H9 (cell line): ENCODE results near the gene TRIM39. TPM values are rescaled to one million over a fixed set of nuclear protein-coding genes. Genes with fewer than 3 reads are reported as not detected.

Experiments
- DNase-seq: peaks from one replicate; pipeline ENCODE4 v3.0.0-alpha.2; 2017
- H2AFZ ChIP-seq: one replicate; pipeline ENCODE4 v1.6.1; 2013; ENCODE audit warnings: mild to moderate bottlenecking, low read length, control low read depth, moderate library complexity
- H2AK5ac ChIP-seq: 2 replicates; pipeline ENCODE4 v1.6.1; 2013; ENCODE audit warnings: low read length, control low read depth, mixed read lengths; ENCODE audit not compliant: insufficient read length
- H2BK120ac ChIP-seq: one replicate; pipeline ENCODE4 v1.6.1; 2013; ENCODE audit warnings: low read depth, mild to moderate bottlenecking, low read length, control low read depth, inconsistent platforms; ENCODE audit not compliant: poor library complexity, severe bottlenecking
- H2BK12ac ChIP-seq: 2 replicates; pipeline ENCODE4 v1.6.1; 2013; ENCODE audit warnings: low read length, control low read depth, mixed read lengths, low read depth; ENCODE audit not compliant: insufficient read length
- H2BK15ac ChIP-seq: 2 replicates; pipeline ENCODE4 v1.6.1; 2013; ENCODE audit warnings: low read depth, low read length, control low read depth
- H2BK20ac ChIP-seq: one replicate; pipeline ENCODE4 v1.6.1; 2013; ENCODE audit warnings: low read depth, mild to moderate bottlenecking, low read length, control low read depth, inconsistent platforms; ENCODE audit not compliant: poor library complexity, severe bottlenecking
- H2BK5ac ChIP-seq: 2 replicates; pipeline ENCODE4 v1.6.1; 2013; ENCODE audit warnings: low read length, control low read depth, mixed read lengths; ENCODE audit not compliant: insufficient read length
- H3K14ac ChIP-seq: 2 replicates; pipeline ENCODE4 v1.6.1; 2013; ENCODE audit warnings: low read length, control low read depth; ENCODE audit not compliant: insufficient read depth
- H3K18ac ChIP-seq: 2 replicates; pipeline ENCODE4 v1.6.1; 2013; ENCODE audit warnings: low read depth, mild to moderate bottlenecking, mixed read lengths, low read length, control low read depth; ENCODE audit not compliant: insufficient read length
- H3K23ac ChIP-seq: 2 replicates; pipeline ENCODE4 v1.6.1; 2013; ENCODE audit warnings: low read length, control low read depth, mixed read lengths, low read depth; ENCODE audit not compliant: insufficient read length
- H3K23me2 ChIP-seq: 2 replicates; pipeline ENCODE4 v1.6.1; 2013; ENCODE audit warnings: low read depth, mild to moderate bottlenecking, mixed read lengths, low read length, control low read depth; ENCODE audit not compliant: insufficient read length, poor library complexity, severe bottlenecking
- H3K27ac ChIP-seq: 2 replicates; pipeline ENCODE4 v1.5.1; 2013; ENCODE audit warnings: low read length, control low read depth, mixed read lengths, low read depth; ENCODE audit not compliant: insufficient read length
- H3K27me3 ChIP-seq: 2 replicates; pipeline ENCODE4 v1.6.1; 2013; ENCODE audit warnings: low read length, control low read depth, inconsistent platforms; ENCODE audit not compliant: insufficient read depth
- H3K4ac ChIP-seq: 2 replicates; pipeline ENCODE4 v1.6.1; 2013; ENCODE audit warnings: low read depth, mild to moderate bottlenecking, control low read depth, inconsistent platforms, low read length, moderate library complexity
- H3K4me1 ChIP-seq: 2 replicates; pipeline ENCODE4 v1.6.1; 2013; ENCODE audit warnings: low read length, control low read depth, inconsistent platforms; ENCODE audit not compliant: insufficient read depth
- H3K4me2 ChIP-seq: 2 replicates; pipeline ENCODE4 v1.6.1; 2013; ENCODE audit warnings: low read length, control low read depth, mixed read lengths; ENCODE audit not compliant: insufficient read length, insufficient read depth
- H3K56ac ChIP-seq: 2 replicates; pipeline ENCODE4 v1.6.1; 2013; ENCODE audit warnings: low read depth, mild to moderate bottlenecking, mixed read lengths, low read length, control low read depth; ENCODE audit not compliant: insufficient read length
- H3K79me1 ChIP-seq: 2 replicates; pipeline ENCODE4 v1.6.1; 2013; ENCODE audit warnings: low read depth, mild to moderate bottlenecking, moderate library complexity, low read length, control low read depth, inconsistent platforms; ENCODE audit not compliant: insufficient read depth, poor library complexity, severe bottlenecking
- H3K79me2 ChIP-seq: 2 replicates; pipeline ENCODE4 v1.6.1; 2013; ENCODE audit warnings: low read length, control low read depth, inconsistent platforms; ENCODE audit not compliant: insufficient read depth
- H3K9ac ChIP-seq: 2 replicates; pipeline ENCODE4 v1.6.1; 2013; ENCODE audit warnings: low read length, control low read depth, mixed read lengths; ENCODE audit not compliant: insufficient read length; ENCODE audit errors: extremely low read depth
- H3K9me3 ChIP-seq: one replicate; pipeline ENCODE4 v1.6.1; 2013; ENCODE audit warnings: low read depth, low read length, inconsistent platforms; ENCODE audit not compliant: control insufficient read depth
- H3T11ph ChIP-seq: one replicate; pipeline ENCODE4 v1.6.1; 2013; ENCODE audit warnings: mild to moderate bottlenecking, low read length, control low read depth, inconsistent platforms
- H4K20me1 ChIP-seq: one replicate; pipeline ENCODE4 v1.6.1; 2013; ENCODE audit not compliant: control insufficient read depth, insufficient read length, insufficient read depth
- H4K5ac ChIP-seq: 2 replicates; pipeline ENCODE4 v1.6.1; 2013; ENCODE audit warnings: low read depth, mild to moderate bottlenecking, mixed read lengths, low read length, control low read depth; ENCODE audit not compliant: insufficient read length
- H4K8ac ChIP-seq: replicated peaks from 2 replicates; pipeline ENCODE4 v1.6.1; 2013; ENCODE audit warnings: low read length, control low read depth, mixed read lengths, low read depth; ENCODE audit not compliant: insufficient read length
- H4K91ac ChIP-seq: 2 replicates; pipeline ENCODE4 v1.6.1; 2013; ENCODE audit warnings: low read depth, mild to moderate bottlenecking, moderate library complexity, mixed read lengths, low read length, control low read depth; ENCODE audit not compliant: insufficient read length
- H3K27ac Mint-ChIP-seq, 3 experiments: 2 replicates in 2 of 3; 3 replicates in 1 of 3; pipeline ENCODE4 v1.8.0; 2020 to 2021; ENCODE audit warnings: mixed read lengths in 3 of 3, mild to moderate bottlenecking in 1 of 3, moderate library complexity in 1 of 3
- H3K27me3 Mint-ChIP-seq: 2 replicates; pipeline ENCODE4 v1.8.0; 2021; ENCODE audit warnings: low read depth, mild to moderate bottlenecking, moderate library complexity, mixed read lengths
- H3K36me3 Mint-ChIP-seq, 3 experiments: 2 replicates in 2 of 3; 3 replicates in 1 of 3; pipeline ENCODE4 v1.8.0; 2020 to 2021; ENCODE audit warnings: low read depth in 3 of 3, mixed read lengths in 3 of 3; ENCODE audit not compliant: insufficient read depth in 1 of 3
- H3K4me1 Mint-ChIP-seq, 2 experiments: 2 replicates each; pipeline ENCODE4 v1.8.0; 2020; ENCODE audit warnings: mixed read lengths in 2 of 2
- H3K4me3 Mint-ChIP-seq, 2 experiments: 2 replicates in 1 of 2; 3 replicates in 1 of 2; pipeline ENCODE4 v1.8.0; 2020 to 2021; ENCODE audit warnings: mild to moderate bottlenecking in 2 of 2, mixed read lengths in 2 of 2, moderate library complexity in 1 of 2
- H3K9me3 Mint-ChIP-seq, 2 experiments: 2 replicates in 1 of 2; 3 replicates in 1 of 2; pipeline ENCODE4 v1.8.0; 2020; ENCODE audit warnings: mild to moderate bottlenecking in 2 of 2, mixed read lengths in 2 of 2, moderate library complexity in 1 of 2
- CTCF ChIP-seq: fragments of 200-600 bp; sonication (generic); conservative IDR thresholded peaks from 3 replicates; pipeline ENCODE4 v1.8.0; 2021; ENCODE audit warnings: antibody characterized with exemption, mild to moderate bottlenecking
- whole genome bisulfite sequencing: extraction: QIAGEN DNeasy Blood & Tissue Kit; methylation state at CpG from one replicate; pipeline ENCODE4 v1.1.7; 2013; ENCODE audit warnings: missing lambda C conversion rate, low lambda C conversion rate, mixed read lengths; ENCODE audit not compliant: insufficient read length; ENCODE audit errors: extremely low coverage; 5-methylcytosine and 5-hydroxymethylcytosine counted together
- total RNA-seq: library from RNA; stranded (reverse); gene quantifications from 2 replicates; pipeline ENCODE4 v1.2.1, GENCODE V29; 2021

TRIM39 gene
- total RNA-seq, 1 experiment from 2014 or later: 26.2 TPM

- Histone ChIP-seq H3K23ac (no peak overlapping the region), H3K23me2 (peaks cover 7% of the 10 kb centered on the region), H2BK15ac (no peak overlapping the region), H3K4me2 (peak overlapping the region; percentile 96), H3T11ph (no peak overlapping the region), H3K79me1 (no peaks in the 10 kb centered on the region), H4K91ac (no peak overlapping the region), H3K27ac (no peak overlapping the region), H4K5ac (no peak overlapping the region), H3K56ac (no peak overlapping the region), H2AK5ac (no peak overlapping the region), H4K8ac (no peak overlapping the region), H3K18ac (peak overlapping the region; percentile 94), H2AFZ (peak overlapping the region; percentile 79), H2BK5ac (no peak overlapping the region), H3K4me1 (0 out of 2 replicates have a peak, but pooled peaks cover 2% of the 10 kb centered on the region), H3K9ac (peak overlapping the region; percentile 59), H3K9me3 (no peaks in the 10 kb centered on the region), H4K20me1 (no peaks in the 10 kb centered on the region), H2BK120ac (no peak overlapping the region), H2BK20ac (no peak overlapping the region), H3K4ac (no peak overlapping the region), H3K79me2 (no peaks in the 10 kb centered on the region), H3K14ac (peak overlapping the region; percentile 91), H2BK12ac (no peak overlapping the region), H3K27me3 (peaks cover 4% of the 10 kb centered on the region; the same call in 1 of the 2 replicates)
- peaks cover 0 to 5% of the 10 kb centered on the region in 2 experiments; a peak in 4 of 5 replicates for H3K9me3 Mint-ChIP-seq
- peak overlapping the region; percentile 79 to 91 for H3K4me3 Mint-ChIP-seq
- peaks cover 45% of the 10 kb centered on the region for H3K27me3 Mint-ChIP-seq
- peaks cover 10 to 11% of the 10 kb centered on the region in 2 experiments for H3K4me1 Mint-ChIP-seq
- WGBS: no CpG with 5 or more reads among the region's 40 CpGs
- peak; percentile 91 for TF ChIP-seq CTCF
- peak overlapping the region in 1 of 3 experiments; percentile 45; a peak in 2 of 7 replicates for H3K27ac Mint-ChIP-seq
- no peaks in the 10 kb centered on the region for H3K36me3 Mint-ChIP-seq
- peak; percentile 86 for DNase-seq
These were observed 31.2 kb downstream of the TRIM39 start for GRCh38 chr6:30357678-30358540.
